Ramos (cell line): Measurements from ENCODE around the gene GPX7.

Experiments
- in situ Hi-C: fragments of 300-500 bp; cut with MboI; formaldehyde crosslinking; loops from one replicate; pipeline ENCODE4 v1.14.3; 2022; ENCODE audit warnings: low sequenced_read_pairs; ENCODE audit not compliant: unreplicated experiment

GPX7 gene

DNA sequence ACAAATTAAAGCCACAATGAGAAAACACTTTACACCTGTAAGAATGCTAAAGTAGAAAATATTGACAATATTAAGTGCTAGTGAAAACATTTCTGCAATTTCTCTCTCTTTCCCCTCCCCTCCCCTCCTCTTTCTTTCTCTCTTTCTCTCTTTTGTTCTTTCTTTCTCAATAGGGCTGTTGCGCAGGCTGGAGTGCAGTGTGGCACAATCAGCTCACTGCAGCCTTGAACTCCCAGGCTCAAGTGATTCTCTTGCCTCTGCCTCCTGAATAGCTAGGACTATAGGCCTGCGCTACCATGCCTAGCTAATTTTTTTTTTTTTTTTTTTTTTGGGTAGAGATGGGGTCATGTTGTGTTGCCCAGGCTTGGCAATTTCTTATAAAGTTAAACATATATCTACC is 24.9 kb downstream of the GPX7 start:
- in situ Hi-C loops: no loop called here

DNA sequence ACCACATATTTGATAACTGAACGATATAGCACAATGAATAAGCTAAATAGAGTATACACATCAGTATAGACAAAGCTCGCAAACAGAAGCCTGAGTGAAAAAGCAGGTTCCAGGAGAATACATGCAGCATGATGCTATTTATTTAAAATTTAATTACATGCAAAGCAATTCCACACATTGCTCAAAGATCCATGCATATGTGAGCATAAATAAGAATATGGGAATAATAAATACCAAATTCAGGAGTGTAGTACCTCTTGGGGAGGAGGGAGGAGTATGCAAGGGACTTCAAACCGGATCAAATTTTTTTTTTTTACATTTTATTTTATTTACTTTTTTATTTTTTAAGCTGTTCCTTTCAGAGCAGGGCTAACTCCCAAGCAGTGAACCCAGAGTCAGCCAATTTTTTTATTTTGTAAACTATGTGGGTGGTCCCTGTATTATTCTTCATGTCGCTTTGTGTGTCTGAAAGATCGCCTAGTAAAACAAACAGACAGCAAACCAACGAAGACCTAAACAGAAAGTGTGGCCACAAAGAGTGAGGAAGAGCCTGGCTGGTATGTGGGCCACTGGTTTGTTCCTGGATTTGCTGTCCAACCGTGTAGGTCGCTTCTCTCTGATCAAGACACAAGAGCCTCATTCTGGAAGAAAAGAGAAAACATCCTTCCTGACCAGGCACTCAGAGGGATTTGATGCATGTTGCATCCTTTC is 26.6 kb downstream of the GPX7 start:
- in situ Hi-C loops: no loop called here

DNA sequence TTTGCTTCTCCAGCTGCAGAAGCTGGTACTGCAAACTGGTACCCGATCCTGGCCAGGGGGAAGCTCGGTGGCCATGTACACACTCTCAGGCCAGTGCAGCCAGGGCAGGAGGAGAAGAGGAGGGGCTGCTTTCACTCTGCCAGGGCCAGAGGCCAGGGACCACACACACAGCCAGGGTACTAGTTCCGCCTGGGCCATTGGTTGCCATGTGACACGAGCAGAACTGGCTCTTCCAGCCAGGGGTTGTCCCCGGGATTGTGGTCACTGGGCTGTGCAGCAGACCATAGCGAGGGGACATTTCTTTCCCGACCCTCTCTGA is 27.1 kb downstream of the GPX7 start:
- in situ Hi-C loops: no loop called here

DNA sequence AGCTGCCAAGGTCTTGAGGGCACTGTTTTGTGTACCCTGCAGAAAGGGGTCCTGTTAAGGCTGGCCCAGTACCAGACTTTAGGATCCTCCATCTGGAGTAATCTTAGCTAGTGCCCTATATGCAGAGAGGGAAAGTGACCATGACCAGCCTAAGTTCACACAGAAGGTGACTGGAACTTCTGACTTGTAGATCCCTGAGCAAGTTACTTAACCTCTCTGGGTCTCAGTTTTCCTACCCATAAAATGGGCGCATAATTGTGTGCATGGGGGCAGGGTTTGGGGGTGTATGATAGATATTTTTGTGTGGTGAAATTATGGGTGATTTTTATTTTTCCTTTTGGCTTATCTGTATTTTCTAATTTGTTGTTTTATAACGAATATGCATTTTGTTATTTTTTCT is 27.5 kb downstream of the GPX7 start:
- in situ Hi-C loops: no loop called here

DNA sequence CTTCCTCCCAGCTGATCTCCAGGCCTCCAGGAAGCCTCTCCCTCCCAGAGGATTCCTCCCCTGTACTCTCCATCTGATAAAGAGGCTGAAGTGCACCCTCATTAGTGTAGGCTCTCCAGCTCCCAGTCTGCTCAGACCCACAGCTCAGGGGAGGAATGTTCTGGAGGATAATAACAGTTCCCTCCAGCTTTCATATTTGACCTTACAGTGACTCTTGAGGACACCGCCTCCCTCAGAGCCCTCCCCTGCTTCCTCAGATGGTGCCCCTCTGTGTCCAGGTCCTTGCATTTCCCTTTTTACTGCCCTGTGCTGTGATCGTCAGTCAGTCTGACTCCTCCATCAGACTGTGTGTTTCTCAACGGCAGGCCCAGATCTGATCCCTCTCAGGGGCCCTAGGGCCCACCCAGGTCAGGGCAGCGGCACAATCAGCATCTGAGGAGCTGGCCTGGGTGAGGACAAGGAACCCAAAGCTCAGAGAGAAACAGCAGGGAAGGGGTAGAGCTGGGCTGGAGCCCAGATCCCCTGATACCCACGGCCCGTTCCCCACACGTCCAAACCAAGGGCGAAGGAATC is 29.7 kb downstream of the GPX7 start:
- in situ Hi-C loops: no loop called here

DNA sequence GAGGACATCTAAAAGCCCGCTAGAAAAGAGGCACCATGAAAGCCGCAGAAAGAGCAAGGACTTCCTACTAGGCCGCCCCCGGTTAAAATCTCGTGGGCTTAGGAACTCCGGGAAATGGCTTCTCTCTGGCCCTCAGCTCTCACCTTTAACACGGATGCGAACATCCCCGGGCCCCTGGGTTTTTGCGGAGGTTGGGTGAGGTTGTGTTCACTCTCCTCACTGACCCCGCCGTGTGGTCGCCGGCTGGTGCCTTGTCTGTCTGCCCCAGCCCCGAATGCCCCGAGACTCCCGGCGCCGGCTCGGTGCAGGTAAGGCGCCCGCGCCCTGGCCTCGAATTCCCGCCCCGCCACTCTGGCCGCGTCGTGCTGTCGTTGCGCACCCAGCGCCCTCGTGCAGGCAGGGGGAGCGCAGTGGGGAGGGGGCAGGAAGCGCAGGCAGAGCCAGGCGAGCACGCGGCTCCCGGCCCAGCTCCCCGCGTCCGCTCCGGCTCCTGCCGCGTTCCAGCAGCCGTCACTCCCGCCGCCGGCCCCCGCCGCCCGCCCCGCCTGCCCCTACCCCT is 30.6 kb downstream of the GPX7 start, which contains the start of gene SHISAL2A:
SHISAL2A (plus strand) TSS at position 437 of the 559 bp plus-strand sequence. CDS start 326 bp downstream, outside the sequence.
- in situ Hi-C loops: no loop called here

DNA sequence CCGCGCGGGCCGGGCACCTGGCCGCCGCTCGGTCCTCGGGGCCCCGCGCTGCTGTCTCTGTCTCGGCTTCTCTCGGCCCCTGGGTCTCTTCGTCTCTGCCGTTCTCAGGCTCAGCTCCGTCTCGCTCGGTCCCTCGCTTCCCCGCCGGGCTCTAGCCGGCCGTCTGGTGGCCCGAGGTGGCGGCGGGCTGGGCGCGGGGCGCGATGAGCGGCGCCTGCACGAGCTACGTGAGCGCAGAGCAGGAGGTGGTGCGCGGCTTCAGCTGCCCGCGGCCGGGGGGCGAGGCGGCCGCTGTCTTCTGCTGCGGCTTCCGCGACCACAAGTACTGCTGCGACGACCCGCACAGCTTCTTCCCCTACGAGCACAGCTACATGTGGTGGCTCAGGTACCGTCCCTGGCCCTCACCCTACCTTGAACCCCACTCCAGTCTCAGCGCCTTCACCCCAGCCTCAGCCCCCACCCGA is 31.2 kb downstream of the GPX7 start:
- in situ Hi-C loops: no loop called here

DNA sequence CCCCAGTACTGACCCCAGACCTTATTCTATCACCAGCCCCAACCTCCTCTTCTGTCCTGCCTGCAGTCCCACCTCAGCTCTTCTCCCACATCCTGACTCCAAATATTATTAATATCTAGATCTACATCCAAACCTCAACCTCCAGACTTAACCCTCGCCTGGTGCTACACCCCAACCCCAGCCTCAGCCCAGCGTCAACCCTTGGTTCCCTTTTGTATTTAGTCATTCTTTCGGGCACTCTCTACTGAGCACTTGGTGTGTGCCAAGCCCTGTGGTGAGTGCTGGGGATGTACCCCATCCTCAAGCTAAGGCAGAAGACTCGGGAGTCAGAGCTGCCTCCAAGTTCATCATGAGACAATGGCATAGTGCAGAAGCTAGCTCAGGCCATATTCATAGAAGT is 31.9 kb downstream of the GPX7 start:
- in situ Hi-C loops: no loop called here

DNA sequence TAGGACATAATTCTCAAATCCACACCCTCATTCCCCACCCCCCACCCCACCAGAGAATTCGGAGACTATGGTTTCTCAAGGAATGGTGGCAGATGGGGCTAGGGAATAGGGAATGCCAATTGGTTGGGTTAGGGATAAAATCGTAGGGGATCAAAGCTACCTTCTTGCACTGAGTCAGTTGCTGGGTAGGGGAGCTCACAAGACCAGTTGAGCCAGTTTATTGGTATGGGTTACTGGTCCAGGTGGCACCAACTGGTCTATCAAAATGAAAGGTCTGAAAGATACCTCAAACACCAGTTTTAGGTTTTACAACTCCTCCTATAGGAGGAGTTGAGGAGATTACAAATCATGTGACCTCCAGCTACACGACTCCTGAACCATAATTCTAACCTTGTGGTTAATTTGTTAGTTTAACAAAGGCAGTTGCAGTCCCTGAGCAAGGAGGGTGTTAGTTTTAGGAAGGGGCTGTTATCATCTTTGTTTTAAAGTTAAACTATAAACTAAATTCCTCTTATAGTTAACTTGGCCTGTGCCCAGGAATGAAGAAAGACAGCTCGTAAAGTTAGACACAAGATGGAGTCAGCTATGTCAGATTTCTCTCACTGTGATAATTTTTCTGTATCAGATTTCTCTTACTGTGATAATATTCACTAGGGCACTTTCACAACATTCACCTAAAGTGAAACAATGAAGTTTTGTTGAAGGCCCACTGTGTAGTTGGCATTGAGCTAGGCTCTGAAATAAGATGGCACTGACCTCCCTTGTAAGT is 33.3 kb downstream of the GPX7 start:
- in situ Hi-C loops: no loop called here

DNA sequence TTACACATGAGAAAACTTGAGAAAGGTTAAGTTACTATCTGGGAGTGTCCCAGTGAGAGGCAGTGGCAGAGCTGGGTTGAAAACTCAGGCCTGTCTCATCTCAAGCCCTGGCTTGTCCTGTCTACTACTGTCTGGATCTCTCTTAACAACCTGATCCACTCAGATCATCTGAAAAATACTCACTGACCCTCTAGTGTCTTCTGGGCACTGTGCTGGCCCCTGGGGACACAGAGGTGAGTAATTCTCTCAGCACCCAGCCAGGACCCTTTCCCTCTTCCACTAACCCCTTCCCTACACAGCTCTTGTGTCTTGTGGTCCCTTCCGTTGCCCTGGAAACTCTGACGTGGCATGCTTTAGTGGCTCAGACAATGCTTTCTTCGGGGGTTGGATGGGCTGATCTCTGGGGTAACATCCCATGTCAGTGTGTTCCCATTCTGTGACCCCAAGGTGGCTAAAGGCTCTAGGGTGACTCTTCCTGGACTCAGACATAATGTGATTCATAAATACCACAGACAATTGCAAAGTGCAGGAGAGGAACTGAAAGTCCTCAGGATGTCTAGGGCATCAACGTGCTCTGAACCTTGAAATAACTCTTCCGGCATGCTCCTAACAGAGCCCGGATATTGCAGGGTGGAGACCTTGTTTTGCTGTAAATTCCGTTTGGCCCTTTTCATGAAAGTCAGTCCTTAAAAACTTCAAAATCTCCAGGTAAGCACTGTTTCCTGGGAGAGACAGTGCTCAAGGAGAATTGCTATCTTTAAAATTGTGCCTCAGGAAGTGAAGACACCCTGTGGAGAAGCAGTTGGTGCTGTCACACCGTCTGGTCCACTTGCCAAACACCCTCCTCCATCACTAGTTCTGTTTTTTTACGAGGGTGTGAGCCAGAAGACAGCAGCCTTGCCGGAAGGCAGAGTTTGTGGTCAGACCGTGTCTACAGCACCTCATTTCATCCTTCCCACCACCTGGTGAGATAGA is 34.8 kb downstream of the GPX7 start:
- in situ Hi-C loops: no loop called here

DNA sequence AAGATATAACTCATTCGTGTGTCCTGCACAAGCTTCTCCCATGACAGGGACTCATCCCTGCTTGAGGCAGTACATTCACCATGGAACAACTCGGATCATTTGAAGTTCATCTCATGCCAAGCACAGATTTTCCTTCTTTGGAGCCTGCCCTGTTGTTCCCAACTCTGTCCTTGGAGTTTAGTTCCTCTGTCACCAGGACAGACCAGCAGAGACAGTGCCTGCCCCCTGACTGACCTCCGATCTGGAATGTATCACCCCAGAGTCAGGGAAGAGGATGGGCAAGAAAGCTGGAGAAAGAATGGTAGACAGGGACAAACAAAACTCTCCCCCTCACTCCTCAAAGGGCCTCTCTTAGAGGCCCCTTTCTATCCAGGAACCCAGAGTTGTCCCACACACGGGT is 35.8 kb downstream of the GPX7 start:
- in situ Hi-C loops: no loop called here

DNA sequence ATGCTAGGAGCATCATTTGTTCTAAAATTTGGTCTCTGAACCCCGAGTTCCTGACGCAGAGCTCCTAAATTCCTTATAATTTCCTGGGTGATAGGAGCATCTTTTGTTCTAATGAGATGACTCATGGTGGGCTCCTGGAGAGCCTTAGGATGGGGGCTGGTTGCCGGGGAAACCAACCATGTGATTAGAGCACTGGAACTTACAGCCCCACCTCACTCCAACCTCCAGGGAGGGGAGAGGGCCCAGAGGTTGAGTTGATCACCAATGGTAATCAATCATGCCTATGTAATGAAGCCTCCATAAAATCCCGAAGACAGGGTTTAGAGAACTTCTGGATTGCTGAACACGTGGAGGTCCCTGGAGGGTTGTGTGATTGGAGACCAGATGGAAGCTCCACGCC is 38.5 kb downstream of the GPX7 start:
- in situ Hi-C loops: no loop called here

DNA sequence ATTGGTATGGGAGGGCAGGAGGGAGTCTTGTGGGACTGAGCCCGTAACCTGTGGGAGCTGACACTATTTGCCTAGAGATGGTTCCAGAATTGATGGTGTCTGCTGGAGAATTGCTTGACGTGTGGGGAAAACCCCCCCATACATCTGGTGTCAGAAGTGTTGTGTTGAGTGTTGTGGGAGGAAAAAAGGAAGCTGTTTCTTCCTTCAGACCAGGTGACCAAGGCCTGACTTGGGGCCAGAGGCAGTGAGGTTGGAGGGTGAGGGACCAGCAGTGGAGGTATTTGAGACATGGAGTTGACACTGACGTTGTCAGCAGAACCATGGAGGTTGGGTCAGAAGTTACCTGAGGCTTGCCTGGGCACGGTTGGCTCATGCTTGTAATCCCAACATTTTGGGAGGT is 39.1 kb downstream of the GPX7 start:
- in situ Hi-C loops: no loop called here

DNA sequence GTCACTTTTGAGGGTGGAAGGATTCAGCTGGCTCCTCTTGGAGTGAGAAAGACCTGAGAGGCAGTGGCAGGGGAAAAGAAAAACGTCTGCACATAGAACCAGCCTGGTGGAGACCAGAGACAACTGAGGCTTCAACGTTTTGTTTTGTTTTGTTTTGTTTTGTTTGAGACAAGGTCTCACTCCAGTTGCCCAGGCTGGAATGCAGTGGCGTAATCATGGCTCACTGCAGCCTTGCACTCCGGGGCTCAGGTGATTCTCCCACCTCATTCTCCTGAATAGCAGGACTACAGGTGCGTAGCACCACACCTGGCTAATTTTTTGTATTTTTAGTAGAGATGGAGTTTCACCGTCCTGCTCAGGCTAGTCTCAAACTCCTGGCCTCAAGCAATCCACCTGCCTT is 43.1 kb downstream of the GPX7 start:
- in situ Hi-C loops: no loop called here

DNA sequence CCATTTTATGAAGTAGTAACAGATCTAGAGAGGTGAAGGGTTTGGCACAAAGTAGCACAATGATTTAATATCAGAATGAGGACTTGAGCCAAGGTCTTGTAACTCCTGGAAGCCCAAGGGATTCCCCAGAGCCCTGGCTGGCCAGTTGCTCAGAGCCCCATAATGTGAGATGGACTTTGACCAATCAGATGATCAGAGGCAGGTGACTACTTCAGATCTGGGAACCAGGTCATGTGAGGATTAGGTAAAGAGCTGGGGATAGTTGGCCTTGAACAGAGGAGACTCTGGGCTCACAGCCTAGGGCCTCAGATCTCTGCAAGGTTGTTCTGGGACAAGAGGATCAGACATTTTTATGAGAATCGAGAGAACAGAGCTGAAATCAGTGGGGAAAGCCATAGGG is 49.7 kb downstream of the GPX7 start:
- in situ Hi-C loops: loop anchor here (25.0 kb wide), 1 partner anchor 240 kb away; the partner anchor contains the start of genes ORC1 and PRPF38A

DNA sequence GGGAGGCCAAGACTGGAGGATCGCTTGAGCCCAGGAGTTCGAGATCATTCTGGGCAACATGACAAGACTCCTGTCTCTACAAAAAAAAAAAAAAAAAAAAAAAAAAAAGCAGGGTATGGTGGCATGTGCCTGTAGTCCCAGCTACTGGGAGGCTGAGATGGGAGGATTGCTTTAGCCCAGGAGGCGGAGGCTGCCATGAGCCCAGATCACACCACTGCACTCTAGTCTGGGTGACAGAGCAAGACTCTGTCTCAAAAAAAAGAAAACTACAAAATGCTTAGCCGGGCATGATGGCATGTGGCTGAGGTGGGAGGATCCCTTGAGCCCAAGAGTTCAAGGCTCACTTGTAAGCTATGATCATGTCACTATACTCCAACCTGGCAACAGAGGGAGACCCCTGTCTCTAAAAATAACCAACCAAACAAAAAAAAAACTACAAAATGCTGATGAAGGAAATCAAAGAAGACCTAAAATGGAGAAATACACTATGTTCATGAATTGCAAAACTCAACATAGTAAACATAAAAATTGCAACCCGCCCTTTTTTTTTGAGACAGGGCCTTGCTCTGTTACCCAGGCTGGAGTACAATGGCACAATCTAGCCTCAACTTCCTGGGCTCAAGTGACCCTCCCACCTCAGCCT is 51.2 kb downstream of the GPX7 start:
- in situ Hi-C loops: loop anchor here (25.0 kb wide), 1 partner anchor 241 kb away; the partner anchor contains the start of genes ORC1 and PRPF38A

DNA sequence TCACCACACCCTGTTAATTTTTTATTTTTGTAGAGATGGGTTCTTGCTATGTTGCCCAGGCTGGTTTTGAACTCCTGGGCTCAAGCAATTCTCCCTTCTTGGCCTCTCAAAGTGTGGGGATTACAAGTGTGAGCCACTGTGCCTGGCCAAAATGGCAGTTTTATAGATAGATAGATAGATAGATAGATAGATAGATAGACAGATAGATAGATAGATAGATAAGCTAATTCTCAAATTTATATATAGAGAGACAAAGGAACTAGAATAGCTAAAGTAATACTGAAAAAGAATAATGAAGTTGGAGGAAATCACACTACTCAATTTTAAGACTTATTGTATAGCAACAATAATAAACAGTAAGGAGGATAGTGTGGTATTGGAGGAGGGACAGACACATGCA is 51.9 kb downstream of the GPX7 start:
- in situ Hi-C loops: loop anchor here (25.0 kb wide), 1 partner anchor 242 kb away; the partner anchor contains the start of genes ORC1 and PRPF38A

DNA sequence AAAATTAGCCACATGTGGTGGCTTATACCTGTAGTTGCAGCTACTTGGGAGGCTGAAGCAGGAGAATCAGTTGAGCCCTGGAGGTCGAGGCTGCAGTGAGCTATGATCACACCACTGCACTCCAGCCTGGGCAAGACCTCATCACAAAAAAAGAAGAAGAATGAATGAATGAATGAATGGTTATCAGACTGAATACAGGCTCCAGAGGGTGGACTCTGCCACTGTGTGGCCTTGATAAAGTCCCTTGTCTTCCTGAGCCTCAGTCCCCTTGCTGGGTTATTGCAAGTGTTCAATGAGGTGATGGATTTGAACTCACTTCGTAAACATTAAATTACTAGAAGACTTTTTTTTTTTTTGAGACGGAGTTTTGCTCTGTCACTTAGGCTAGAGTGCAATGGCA is 55.5 kb downstream of the GPX7 start:
- in situ Hi-C loops: loop anchor here (25.0 kb wide), 1 partner anchor 245 kb away; the partner anchor contains the start of genes ORC1 and PRPF38A
